Karpas-422 (cell line): Measurements from ENCODE around the gene ADAMTSL2. TPM values are rescaled to one million over a fixed set of nuclear protein-coding genes. Genes with fewer than 3 reads are reported as not detected.

Source experiments
- DNase-seq: peaks from one replicate; pipeline ENCODE4 v3.0.0-alpha.2; 2015
- H2AFZ ChIP-seq: fragments of 200-600 bp; sonication (generic); 2 replicates; pipeline ENCODE4 v1.6.1; 2014; ENCODE audit warnings: antibody characterized with exemption, low read length, mixed read lengths
- H3K27ac ChIP-seq: fragments of 200-600 bp; sonication (generic); 2 replicates; pipeline ENCODE4 v1.5.1; 2014; ENCODE audit warnings: mild to moderate bottlenecking, low read length, moderate library complexity
- H3K27me3 ChIP-seq: fragments of 200-600 bp; sonication (generic); 2 replicates; pipeline ENCODE4 v1.6.1; 2014; ENCODE audit warnings: low read length, mixed read lengths
- H3K36me3 ChIP-seq: fragments of 200-600 bp; sonication (generic); 2 replicates; pipeline ENCODE4 v1.6.1; 2014; ENCODE audit warnings: low read length, mixed read lengths; ENCODE audit not compliant: insufficient read depth
- H3K4me1 ChIP-seq: fragments of 200-600 bp; sonication (generic); 2 replicates; pipeline ENCODE4 v1.6.1; 2014; ENCODE audit warnings: mild to moderate bottlenecking, low read length, mixed read lengths
- H3K4me2 ChIP-seq: fragments of 200-600 bp; sonication (generic); 2 replicates; pipeline ENCODE4 v1.6.1; 2014; ENCODE audit warnings: low read length, low read depth, mild to moderate bottlenecking; ENCODE audit not compliant: poor library complexity, severe bottlenecking
- H3K4me3 ChIP-seq: fragments of 200-600 bp; sonication (generic); 2 replicates; pipeline ENCODE4 v1.5.1; 2014; ENCODE audit warnings: mild to moderate bottlenecking, antibody characterized with exemption, low read length, mixed read lengths
- H3K79me2 ChIP-seq: fragments of 200-600 bp; sonication (generic); 2 replicates; pipeline ENCODE4 v1.6.1; 2014; ENCODE audit warnings: mild to moderate bottlenecking, low read length, mixed read lengths
- H3K9ac ChIP-seq: fragments of 200-600 bp; sonication (generic); 2 replicates; pipeline ENCODE4 v1.6.0; 2014; ENCODE audit warnings: low read length
- H3K9me2 ChIP-seq: fragments of 200-600 bp; sonication (generic), shearing (Covaris generic); replicated peaks from 2 replicates; pipeline ENCODE4 v1.6.0; 2014; ENCODE audit warnings: mild to moderate bottlenecking, low read length, moderate library complexity; ENCODE audit not compliant: insufficient read depth
- H3K9me3 ChIP-seq: fragments of 300-700, 200-600 bp; sonication (generic); 2 replicates; pipeline ENCODE4 v1.6.1; 2014; ENCODE audit warnings: low read length, mixed read lengths
- H4K20me1 ChIP-seq: fragments of 200-600 bp; sonication (generic); 2 replicates; pipeline ENCODE4 v1.6.1; 2014; ENCODE audit warnings: mild to moderate bottlenecking, antibody characterized with exemption, low read length, low read depth; ENCODE audit not compliant: insufficient read depth
- total RNA-seq: library from RNA; depleted of rRNA; stranded (reverse); fragments of >200 nt; shearing (Covaris generic); gene quantifications from 2 replicates; pipeline ENCODE4 v1.2.3, GENCODE V29; 2014; ENCODE audit warnings: low replicate concordance

The ADAMTSL2 gene
- total RNA-seq, 1 experiment from 2014 or later: not detected

GRCh38 chr9:133574771-133575170 is 40.3 kb downstream of the ADAMTSL2 start:
- H4K20me1 ChIP-seq: no peaks in the 10 kb centered on the region
- no peak overlapping the region for H3K4me2 ChIP-seq
- no peak overlapping the region for H3K27ac ChIP-seq
- no peak overlapping the region for H3K9ac ChIP-seq
- H3K79me2 ChIP-seq: no peaks in the 10 kb centered on the region
- DNase-seq: no peak
- no peaks in the 10 kb centered on the region for H3K9me3 ChIP-seq
- no peaks in the 10 kb centered on the region for H3K27me3 ChIP-seq
- no peaks in the 10 kb centered on the region for H3K9me2 ChIP-seq
- no peaks in the 10 kb centered on the region for H3K4me1 ChIP-seq
- no peaks in the 10 kb centered on the region for H3K36me3 ChIP-seq
- no peak overlapping the region for H3K4me3 ChIP-seq
- H2AFZ ChIP-seq: no peak overlapping the region

- Histone ChIP-seq H4K20me1 (no peaks in the 10 kb centered on the region), H3K9me3 (no peaks in the 10 kb centered on the region), H3K27ac (no peak overlapping the region), H3K27me3 (no peaks in the 10 kb centered on the region), H3K4me3 (no peak overlapping the region), H3K9me2 (no peaks in the 10 kb centered on the region), H3K79me2 (no peaks in the 10 kb centered on the region), H3K4me2 (no peak overlapping the region), H2AFZ (no peak overlapping the region), H3K4me1 (no peaks in the 10 kb centered on the region), H3K36me3 (no peaks in the 10 kb centered on the region), H3K9ac (no peak overlapping the region)
- DNase-seq: no peak
These were observed 40.9 kb downstream of the ADAMTSL2 start for GRCh38 chr9:133575186-133576030.

GRCh38 chr9:133576031-133576874 is 41.7 kb downstream of the ADAMTSL2 start:
- H3K36me3 ChIP-seq: no peaks in the 10 kb centered on the region
- H3K9me2 ChIP-seq: no peaks in the 10 kb centered on the region
- H3K79me2 ChIP-seq: no peaks in the 10 kb centered on the region
- no peak overlapping the region for H2AFZ ChIP-seq
- H3K27me3 ChIP-seq: no peaks in the 10 kb centered on the region
- H3K9ac ChIP-seq: no peak overlapping the region
- H3K4me3 ChIP-seq: no peak overlapping the region
- no peak overlapping the region for H3K4me2 ChIP-seq
- H3K27ac ChIP-seq: no peak overlapping the region
- no peaks in the 10 kb centered on the region for H3K4me1 ChIP-seq
- no peaks in the 10 kb centered on the region for H4K20me1 ChIP-seq
- DNase-seq: no peak
- H3K9me3 ChIP-seq: no peaks in the 10 kb centered on the region

- Histone ChIP-seq H2AFZ (no peak overlapping the region), H3K9me2 (no peaks in the 10 kb centered on the region), H3K9me3 (no peaks in the 10 kb centered on the region), H3K79me2 (no peaks in the 10 kb centered on the region), H3K27ac (no peak overlapping the region), H3K27me3 (no peaks in the 10 kb centered on the region), H3K36me3 (no peaks in the 10 kb centered on the region), H4K20me1 (no peaks in the 10 kb centered on the region), H3K4me3 (no peak overlapping the region), H3K9ac (no peak overlapping the region), H3K4me2 (no peak overlapping the region), H3K4me1 (no peaks in the 10 kb centered on the region)
- no peak for DNase-seq
These were observed 42.6 kb downstream of the ADAMTSL2 start for GRCh38 chr9:133576875-133577736.

- Histone ChIP-seq H3K36me3 (no peaks in the 10 kb centered on the region), H3K4me1 (no peaks in the 10 kb centered on the region), H3K9me3 (no peaks in the 10 kb centered on the region), H3K4me3 (no peak overlapping the region), H3K9me2 (no peaks in the 10 kb centered on the region), H3K27ac (no peak overlapping the region), H2AFZ (no peak overlapping the region), H4K20me1 (no peaks in the 10 kb centered on the region), H3K4me2 (no peak overlapping the region), H3K79me2 (no peaks in the 10 kb centered on the region), H3K27me3 (no peaks in the 10 kb centered on the region), H3K9ac (no peak overlapping the region)
- no peak for DNase-seq
These were observed 43.2 kb downstream of the ADAMTSL2 start for GRCh38 chr9:133577737-133578112.

DNA sequence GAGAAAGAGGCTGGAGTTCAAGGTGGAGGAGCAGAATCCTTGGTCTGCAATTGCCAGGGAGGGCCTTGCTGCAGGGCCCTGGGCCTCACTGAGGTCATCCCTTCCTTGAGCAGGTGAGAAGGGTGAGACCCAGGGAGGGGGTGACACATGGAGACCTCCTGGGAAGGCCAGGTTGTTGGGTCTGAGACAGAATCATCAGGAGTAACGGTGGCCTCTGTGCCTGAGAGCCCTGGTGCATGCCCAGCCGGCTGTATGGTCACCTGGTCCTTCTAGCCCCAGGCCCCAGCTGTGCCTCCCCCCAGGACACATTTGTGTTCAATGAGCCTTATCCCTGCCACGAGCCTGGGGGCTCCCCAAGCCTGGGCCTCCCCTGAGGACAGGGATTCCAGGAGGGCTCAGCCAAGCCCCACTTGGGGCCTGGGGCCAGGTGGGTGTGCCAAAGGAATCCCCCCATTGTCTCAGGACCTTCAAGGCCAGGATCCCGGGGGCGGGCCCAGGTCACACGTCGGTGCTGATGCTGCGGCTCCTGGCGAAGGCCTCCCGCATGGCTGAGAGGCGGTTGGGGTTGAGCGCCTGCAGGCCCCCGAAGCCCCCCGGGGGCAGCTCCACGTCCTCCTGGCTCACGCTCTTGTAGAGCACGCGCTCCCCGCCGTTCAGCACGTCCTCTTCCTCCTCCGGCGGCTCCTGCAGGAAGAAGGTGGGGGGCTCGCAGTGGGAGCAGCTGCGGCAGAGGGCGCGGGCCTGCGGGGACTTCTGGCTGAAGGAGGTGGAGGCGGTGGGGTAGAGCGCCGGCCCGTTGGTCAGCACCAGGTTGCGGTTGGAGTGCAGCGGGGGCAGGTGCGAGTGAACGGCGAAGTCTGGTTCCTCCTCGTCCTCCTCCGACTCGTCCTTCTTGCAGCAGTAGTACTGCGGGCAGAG is 44.3 kb downstream of the ADAMTSL2 start:
- Histone ChIP-seq H3K4me2 (no peak overlapping the region), H3K27me3 (no peaks in the 10 kb centered on the region), H3K9me2 (no peaks in the 10 kb centered on the region), H3K27ac (no peak overlapping the region), H3K79me2 (no peaks in the 10 kb centered on the region), H3K4me1 (no peaks in the 10 kb centered on the region), H2AFZ (no peak overlapping the region), H3K36me3 (no peaks in the 10 kb centered on the region), H3K4me3 (no peak overlapping the region), H3K9me3 (no peaks in the 10 kb centered on the region), H3K9ac (no peak overlapping the region), H4K20me1 (no peaks in the 10 kb centered on the region)
- DNase-seq: no peak

DNA sequence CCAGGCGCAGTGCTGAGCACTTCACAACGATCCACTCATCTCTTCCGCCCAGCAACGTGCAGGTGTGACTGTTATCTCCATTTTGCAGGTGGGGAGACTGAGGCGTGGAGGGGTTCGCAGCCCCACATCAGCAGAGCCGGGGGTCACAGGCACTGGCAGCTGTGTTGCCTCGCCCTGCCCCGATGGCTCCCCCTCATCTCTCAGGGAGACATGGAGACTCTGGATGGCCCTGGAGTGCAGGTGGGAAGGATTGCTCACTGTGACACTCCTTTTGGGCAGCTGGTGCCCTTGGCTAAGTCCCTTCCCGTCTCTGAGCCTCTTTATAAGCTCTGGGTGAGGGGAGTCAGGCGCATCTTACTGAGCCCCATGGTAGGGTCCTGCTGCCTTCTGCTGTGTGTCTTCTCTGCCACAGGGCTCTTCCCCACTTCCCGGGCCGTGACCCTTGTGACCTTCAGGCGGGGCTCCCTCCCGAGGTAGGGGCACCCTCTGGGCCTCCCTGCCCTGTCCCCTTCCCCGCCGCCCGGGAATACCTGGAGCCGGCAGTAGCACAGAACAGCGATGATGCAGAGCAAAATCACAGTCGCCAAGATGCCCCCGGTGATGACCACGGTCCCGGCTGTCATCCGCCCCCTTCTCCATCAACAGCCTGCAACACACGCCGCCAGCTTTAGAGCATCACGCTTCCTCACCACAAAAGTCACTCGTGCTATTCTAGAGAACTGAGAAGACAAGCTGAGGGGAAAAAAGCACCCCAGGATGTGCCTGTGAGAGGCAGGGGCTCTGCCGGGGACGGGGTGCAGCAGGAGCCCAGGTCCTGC is 45.3 kb downstream of the ADAMTSL2 start:
- Histone ChIP-seq H3K4me3 (no peak overlapping the region), H3K9me2 (no peaks in the 10 kb centered on the region), H3K27me3 (no peaks in the 10 kb centered on the region), H3K4me2 (no peak overlapping the region), H3K9me3 (no peaks in the 10 kb centered on the region), H3K79me2 (no peaks in the 10 kb centered on the region), H4K20me1 (no peaks in the 10 kb centered on the region), H3K36me3 (no peaks in the 10 kb centered on the region), H2AFZ (no peak overlapping the region), H3K27ac (no peak overlapping the region), H3K4me1 (no peaks in the 10 kb centered on the region), H3K9ac (no peak overlapping the region)
- DNase-seq: no peak
